Measurements from ENCODE around the gene CAMK4. TPM values are rescaled to one million over a fixed set of nuclear protein-coding genes. Genes with fewer than 3 reads are reported as not detected.

Gene CAMK4
- total RNA-seq, 1 experiment from 2014 or later, result 6.3 TPM

GRCh38 chr5:111494355-111494999 is 270.3 kb downstream of the CAMK4 start:
- Histone ChIP-seq H3K4ac (ENCODE audit: low read depth, low read length) (no peak overlapping the region; the same call in 1 of the 2 replicates), H2BK15ac (ENCODE audit: low read depth, low read length) (no peak overlapping the region), H3K4me1 (ENCODE audit: insufficient read depth, low read length) (no peaks in the 10 kb centered on the region), H3K56ac (ENCODE audit: insufficient read length, low read depth, low read length) (no peak overlapping the region), H3K23me2 (ENCODE audit: insufficient read length, low read depth, low read length, poor library complexity, severe bottlenecking) (no peaks in the 10 kb centered on the region), H4K5ac (ENCODE audit: insufficient read length, low read depth, low read length) (no peak overlapping the region), H3K4me2 (ENCODE audit: insufficient read depth, insufficient read length, low read length) (no peak overlapping the region), H3K18ac (ENCODE audit: insufficient read length, low read depth, low read length) (peak overlapping the region; percentile 38), H3K9ac (ENCODE audit: extremely low read depth, insufficient read length, low read length) (no peak overlapping the region), H4K91ac (ENCODE audit: insufficient read length, low read depth, low read length) (no peak overlapping the region), H3K23ac (ENCODE audit: insufficient read length, low read depth, low read length) (no peak overlapping the region), H2BK120ac (ENCODE audit: low read depth, low read length, poor library complexity, severe bottlenecking) (peak overlapping the region; percentile 61), H3K79me1 (ENCODE audit: insufficient read depth, low read depth, low read length, poor library complexity, severe bottlenecking) (no peaks in the 10 kb centered on the region), H4K8ac (replicated peaks; ENCODE audit: insufficient read length, low read depth, low read length) (no peak overlapping the region), H2AFZ (ENCODE audit: low read length) (no peak overlapping the region), H3K14ac (ENCODE audit: insufficient read depth, low read length) (no peak overlapping the region), H3K27ac (ENCODE audit: insufficient read length, low read depth, low read length) (no peak overlapping the region), H3K27me3 (ENCODE audit: insufficient read depth, low read length) (no peaks in the 10 kb centered on the region), H4K20me1 (ENCODE audit: control insufficient read depth, insufficient read depth, insufficient read length) (no peaks in the 10 kb centered on the region), H3K79me2 (ENCODE audit: insufficient read depth, low read length) (no peaks in the 10 kb centered on the region), H2AK5ac (ENCODE audit: insufficient read length, low read length) (no peak overlapping the region), H2BK20ac (ENCODE audit: low read depth, low read length, poor library complexity, severe bottlenecking) (no peak overlapping the region), H3T11ph (ENCODE audit: low read length) (no peak overlapping the region), H2BK12ac (ENCODE audit: insufficient read length, low read depth, low read length) (no peak overlapping the region), H2BK5ac (ENCODE audit: insufficient read length, low read length) (no peak overlapping the region), H3K9me3 (ENCODE audit: control insufficient read depth, low read depth, low read length) (no peaks in the 10 kb centered on the region)
- no CpG with 5 or more reads among the region's 2 CpGs for WGBS (ENCODE audit: extremely low coverage, insufficient read length, low lambda C conversion rate)
- H3K4me3 Mint-ChIP-seq, result no peak overlapping the region
- H3K27ac Mint-ChIP-seq, result peak overlapping the region in 2 of 3 experiments; percentile 93 to 94; a peak in 5 of 7 replicates
- H3K27me3 Mint-ChIP-seq (ENCODE audit: low read depth), result no peaks in the 10 kb centered on the region
- H3K36me3 Mint-ChIP-seq (ENCODE audit: insufficient read depth in 1 of 3, low read depth in 3 of 3), result peaks cover 6 to 31% (median 27%) of the 10 kb centered on the region in 3 experiments; a peak in 6 of 7 replicates
- peaks cover 6 to 7% of the 10 kb centered on the region in 2 experiments for H3K4me1 Mint-ChIP-seq
- TF ChIP-seq CTCF (conservative IDR thresholded peaks at IDR 0.05), result no peak
- no peaks in the 10 kb centered on the region for H3K9me3 Mint-ChIP-seq
- no peak for DNase-seq
